ENCODE results near the gene KCNQ2.

DNA sequence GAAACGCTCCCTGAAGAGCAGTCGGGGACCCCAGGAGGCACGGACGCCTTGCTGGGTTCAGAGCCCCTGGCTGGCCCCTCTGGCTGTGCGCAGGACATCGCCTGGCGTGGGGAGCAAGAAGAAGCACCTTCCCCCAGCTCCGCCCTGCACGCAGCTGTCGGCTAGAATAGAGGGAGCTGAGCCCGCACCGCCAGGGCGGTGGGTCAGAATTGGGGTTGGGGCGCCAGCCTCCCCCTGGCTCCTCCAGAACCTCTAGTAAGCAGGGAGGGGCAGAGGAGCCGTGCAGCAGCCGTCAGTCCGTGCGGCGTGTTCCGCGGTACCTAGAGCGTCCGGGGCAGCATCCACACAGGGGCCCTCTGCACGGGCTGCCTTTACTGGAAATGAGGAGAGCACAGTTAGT lies 53.2 kb downstream of the KCNQ2 start:
- no peak for TF ChIP-seq POLR2AphosphoS5 (IDR thresholded peaks at IDR 0.05; ENCODE audit: borderline replicate concordance, low read depth, low read length)
- TF ChIP-seq EZH2 (IDR thresholded peaks at IDR 0.05): no peak
- no peak for TF ChIP-seq FOXP2 (optimal IDR thresholded peaks at IDR 0.05; ENCODE audit: control extremely low read depth, extremely low read length, insufficient read depth)
